GM12873 (cell line): Measurements from ENCODE around the gene RANBP1.

Experiments used
- TF ChIP-seq, protein P1 (sequence below): IDR thresholded peaks from 2 replicates; pipeline ENCODE4 v1.5.1; 2012; ENCODE audit warnings: low read depth, mild to moderate bottlenecking, moderate library complexity, low read length, control low read depth; ENCODE audit not compliant: insufficient read depth; ENCODE audit errors: missing control alignments

RANBP1 gene

DNA sequence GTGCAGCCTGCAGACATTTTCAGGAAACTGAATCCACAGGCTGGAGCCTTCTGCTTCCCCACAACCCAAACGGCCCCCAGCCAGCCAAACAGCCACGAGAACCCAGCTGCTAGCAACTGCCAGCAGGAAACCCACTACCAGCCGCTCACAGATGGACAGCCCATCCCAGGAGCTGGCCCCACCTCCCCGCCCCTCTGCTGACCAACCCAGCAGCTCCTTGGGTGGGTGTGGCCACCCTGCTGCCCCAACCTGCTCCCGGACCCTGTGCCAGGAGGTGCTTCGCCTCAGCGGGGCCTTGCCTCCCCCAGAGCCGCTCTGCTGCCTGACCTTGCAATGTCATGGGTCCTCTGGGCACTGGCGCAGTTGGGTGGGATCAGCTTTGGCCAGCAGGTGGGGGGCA lies 43.2 kb downstream of the RANBP1 start:
- TF ChIP-seq, protein P1, sequence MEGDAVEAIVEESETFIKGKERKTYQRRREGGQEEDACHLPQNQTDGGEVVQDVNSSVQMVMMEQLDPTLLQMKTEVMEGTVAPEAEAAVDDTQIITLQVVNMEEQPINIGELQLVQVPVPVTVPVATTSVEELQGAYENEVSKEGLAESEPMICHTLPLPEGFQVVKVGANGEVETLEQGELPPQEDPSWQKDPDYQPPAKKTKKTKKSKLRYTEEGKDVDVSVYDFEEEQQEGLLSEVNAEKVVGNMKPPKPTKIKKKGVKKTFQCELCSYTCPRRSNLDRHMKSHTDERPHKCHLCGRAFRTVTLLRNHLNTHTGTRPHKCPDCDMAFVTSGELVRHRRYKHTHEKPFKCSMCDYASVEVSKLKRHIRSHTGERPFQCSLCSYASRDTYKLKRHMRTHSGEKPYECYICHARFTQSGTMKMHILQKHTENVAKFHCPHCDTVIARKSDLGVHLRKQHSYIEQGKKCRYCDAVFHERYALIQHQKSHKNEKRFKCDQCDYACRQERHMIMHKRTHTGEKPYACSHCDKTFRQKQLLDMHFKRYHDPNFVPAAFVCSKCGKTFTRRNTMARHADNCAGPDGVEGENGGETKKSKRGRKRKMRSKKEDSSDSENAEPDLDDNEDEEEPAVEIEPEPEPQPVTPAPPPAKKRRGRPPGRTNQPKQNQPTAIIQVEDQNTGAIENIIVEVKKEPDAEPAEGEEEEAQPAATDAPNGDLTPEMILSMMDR = no peak

DNA sequence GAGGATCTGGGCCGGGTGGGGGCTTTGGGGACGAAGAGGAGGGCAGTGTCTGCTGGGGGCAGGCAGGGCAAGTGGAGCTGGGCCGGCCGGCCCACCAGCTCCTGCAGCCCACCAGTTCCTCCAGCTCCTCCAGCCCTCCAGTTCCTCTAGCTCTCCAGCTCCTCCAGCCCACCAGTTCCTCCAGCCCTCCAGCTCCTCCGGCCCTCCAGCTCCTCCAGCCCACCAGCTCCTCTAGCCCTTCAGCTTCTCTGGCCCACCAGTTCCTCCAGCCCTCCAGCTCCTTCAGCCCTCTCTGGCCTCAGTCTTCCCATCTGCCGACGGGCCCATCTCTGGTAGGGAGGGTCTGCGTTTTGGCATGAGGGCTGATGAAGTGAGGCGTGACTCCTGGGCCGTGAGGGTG lies 44.1 kb downstream of the RANBP1 start:
- TF ChIP-seq, protein P1 = no peak

DNA sequence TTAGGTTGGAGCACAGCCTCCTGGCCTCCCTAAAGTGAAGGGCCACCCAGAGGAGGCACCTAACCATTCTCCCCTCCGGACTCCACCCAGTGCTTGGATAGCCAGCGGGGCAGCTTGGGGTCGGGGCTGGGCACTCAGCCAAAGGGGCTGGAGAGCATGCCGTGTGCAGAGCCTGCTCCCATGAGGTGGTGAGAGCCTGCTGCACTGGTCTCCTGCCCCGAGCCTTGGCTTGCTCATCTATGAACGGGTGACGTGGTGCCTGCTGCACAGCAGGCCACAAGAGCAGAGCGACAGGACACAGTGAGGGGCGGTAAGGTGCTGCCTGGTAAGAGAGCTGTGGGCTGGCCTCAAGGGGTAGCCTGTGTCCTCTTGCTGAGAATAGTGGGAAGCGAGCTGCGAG lies 49.0 kb downstream of the RANBP1 start:
- TF ChIP-seq, protein P1 = no peak

DNA sequence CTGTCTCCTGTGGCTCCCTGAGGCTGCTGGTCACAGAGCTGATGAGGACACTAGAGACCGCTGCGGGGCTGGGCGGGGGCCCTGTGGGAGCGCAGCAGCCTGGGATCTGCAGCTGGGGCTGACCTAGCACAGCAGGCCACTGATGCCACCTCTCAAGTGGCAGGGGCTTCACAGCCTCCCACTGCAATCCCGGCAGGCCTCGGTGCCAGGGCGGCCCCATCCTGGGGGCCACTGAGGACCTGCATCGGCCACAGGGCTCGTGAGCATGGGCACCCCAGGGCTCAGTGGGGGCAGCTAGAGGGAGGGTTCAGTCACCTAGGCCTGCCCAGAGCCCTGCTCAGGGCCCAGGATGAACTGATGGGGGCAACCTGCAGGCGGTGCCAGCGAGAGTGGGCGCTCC lies 49.5 kb downstream of the RANBP1 start:
- TF ChIP-seq, protein P1 = no peak

DNA sequence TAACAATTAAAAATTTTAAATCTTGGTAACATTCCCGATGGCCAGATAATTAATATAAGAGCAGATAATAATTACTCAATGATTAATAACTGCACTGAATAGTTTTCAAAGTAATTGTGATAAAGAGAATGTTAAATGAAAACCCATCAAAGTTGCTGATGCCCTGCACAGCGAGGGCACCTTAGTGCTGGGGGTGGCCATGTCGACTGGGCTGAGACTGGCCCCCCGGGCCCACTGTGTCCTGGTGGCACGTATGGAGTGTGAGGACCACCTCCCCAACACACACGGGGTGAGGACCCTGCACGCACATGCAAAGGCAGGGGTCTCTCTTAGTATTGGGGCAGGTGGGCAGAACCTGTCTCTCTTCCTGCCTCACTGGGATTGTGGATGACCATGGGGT lies 50.0 kb downstream of the RANBP1 start:
- TF ChIP-seq, protein P1 = no peak

DNA sequence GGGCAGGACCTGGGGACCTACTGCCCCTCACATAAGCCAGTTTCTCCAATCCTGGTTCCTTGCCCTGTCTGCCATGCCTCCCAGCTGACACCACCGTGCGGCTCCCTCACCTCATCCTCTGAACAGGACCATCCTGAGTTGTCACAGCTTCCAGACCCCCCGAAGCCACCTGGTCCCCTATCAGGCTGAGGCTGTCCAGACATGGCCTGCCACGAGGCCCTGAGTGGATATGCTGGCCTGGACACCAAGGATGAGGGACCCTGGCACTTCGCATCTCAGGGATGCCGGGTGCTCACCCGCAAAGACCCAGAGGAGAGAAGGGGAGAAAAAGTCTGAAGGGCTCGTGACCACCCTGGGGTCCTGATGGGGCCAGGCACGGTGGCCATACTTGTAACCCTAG lies 50.8 kb downstream of the RANBP1 start:
- TF ChIP-seq, protein P1 = no peak

DNA sequence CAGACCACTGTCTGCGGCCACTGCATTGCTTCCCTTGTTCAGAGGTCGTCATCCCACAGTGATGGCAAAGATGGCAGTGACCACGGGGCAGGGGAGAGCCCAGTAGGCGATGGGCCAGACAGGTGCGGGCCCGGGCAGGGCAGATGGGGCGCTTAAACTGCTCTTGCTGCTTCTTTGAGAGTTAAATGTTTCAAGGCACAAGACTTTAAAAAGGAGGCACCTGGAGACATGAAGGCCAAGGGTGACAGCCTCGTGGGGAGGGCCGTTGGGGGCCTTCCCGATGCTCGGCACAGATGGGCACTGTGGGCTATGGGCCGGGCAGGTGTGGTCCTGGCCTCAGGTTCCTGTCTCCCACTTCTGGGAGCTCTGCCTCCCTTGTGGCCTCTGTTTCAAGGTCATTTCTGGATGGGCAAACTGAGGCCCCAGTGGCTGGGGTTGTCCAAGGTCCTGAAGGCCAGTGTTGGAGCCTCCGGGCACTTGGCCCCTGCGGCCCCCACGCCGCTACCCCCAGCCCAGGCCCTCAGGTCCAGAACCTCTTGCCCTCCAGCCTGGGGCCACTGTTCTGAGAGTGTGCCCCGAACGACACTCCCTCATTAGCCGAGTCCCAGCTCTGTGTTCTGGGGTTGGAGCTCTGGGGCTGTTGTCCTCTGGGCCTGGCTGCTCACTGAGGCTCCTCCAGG lies 51.9 kb downstream of the RANBP1 start:
- TF ChIP-seq, protein P1 = no peak
